Measurements from ENCODE around the gene FLOT1. TPM values are rescaled to one million over a fixed set of nuclear protein-coding genes. Genes with fewer than 3 reads are reported as not detected.

FLOT1 gene
- total and polyA plus RNA-seq, 2 of the 13 experiments (the other 11 are each of a cell fraction or from before 2014, with no cell fraction given), result 82.3 to 130 TPM

GRCh38 chr6:30744054-30744805 is 1.7 kb upstream of the FLOT1 start, which contains the start of gene IER3 (continued):
- TF ChIP-seq KLF12 (CRISPR knock-in tag; IDR thresholded peaks at IDR 0.05; ENCODE audit: borderline replicate concordance) (peak; percentile 62; the same call in 1 of the 2 replicates), TRAFD1 (CRISPR knock-in tag; IDR thresholded peaks at IDR 0.05; ENCODE audit: borderline replicate concordance) (peak; percentile 23; the same call in 1 of the 2 replicates), LBX2 (CRISPR knock-in tag; IDR thresholded peaks at IDR 0.05; ENCODE audit: borderline replicate concordance) (peak; percentile 31; the same call in 1 of the 2 replicates), DMAP1 (CRISPR knock-in tag; IDR thresholded peaks at IDR 0.05) (peak; percentile 59; the same call in 1 of the 2 replicates), SNRNP70 (IDR thresholded peaks at IDR 0.05; ENCODE audit: low read depth, low read length) (no peak), FOXO4 (CRISPR knock-in tag; conservative IDR thresholded peaks at IDR 0.05) (no peak), KDM2A (CRISPR knock-in tag; IDR thresholded peaks at IDR 0.05; ENCODE audit: borderline replicate concordance, low read depth) (peak; percentile 66; the same call in 1 of the 2 replicates), HNF1B (CRISPR knock-in tag; IDR thresholded peaks at IDR 0.05) (peak; percentile 24; the same call in 1 of the 2 replicates), ZNF703 (CRISPR knock-in tag; IDR thresholded peaks at IDR 0.05; ENCODE audit: borderline replicate concordance) (peak; percentile 41; the same call in 1 of the 2 replicates), REXO4 (CRISPR knock-in tag; IDR thresholded peaks at IDR 0.05; ENCODE audit: borderline replicate concordance) (0 out of 2 replicates have a peak, but pooled peaks have one; percentile 14), MAX (IDR thresholded peaks at IDR 0.05) (peak; percentile 80), TRIM22 (IDR thresholded peaks at IDR 0.05) (no peak), RAD51 (IDR thresholded peaks at IDR 0.05; ENCODE audit: borderline replicate concordance) (no peak), NFE2L2 (IDR thresholded peaks at IDR 0.05; ENCODE audit: low read length) (no peak), ZBTB25 (CRISPR knock-in tag; IDR thresholded peaks at IDR 0.05) (peak; percentile 68; the same call in 1 of the 2 replicates), KMT2B (CRISPR knock-in tag; IDR thresholded peaks at IDR 0.05) (peak; percentile 63), MEF2D (CRISPR knock-in tag; IDR thresholded peaks at IDR 0.05) (peak; percentile 87), HOMEZ (CRISPR knock-in tag; IDR thresholded peaks at IDR 0.05; ENCODE audit: low read depth) (peak; percentile 57), ZNF878 (CRISPR knock-in tag; IDR thresholded peaks at IDR 0.05) (peak; percentile 97)
